ENCODE data around the gene CCDC85A.

CCDC85A gene

DNA sequence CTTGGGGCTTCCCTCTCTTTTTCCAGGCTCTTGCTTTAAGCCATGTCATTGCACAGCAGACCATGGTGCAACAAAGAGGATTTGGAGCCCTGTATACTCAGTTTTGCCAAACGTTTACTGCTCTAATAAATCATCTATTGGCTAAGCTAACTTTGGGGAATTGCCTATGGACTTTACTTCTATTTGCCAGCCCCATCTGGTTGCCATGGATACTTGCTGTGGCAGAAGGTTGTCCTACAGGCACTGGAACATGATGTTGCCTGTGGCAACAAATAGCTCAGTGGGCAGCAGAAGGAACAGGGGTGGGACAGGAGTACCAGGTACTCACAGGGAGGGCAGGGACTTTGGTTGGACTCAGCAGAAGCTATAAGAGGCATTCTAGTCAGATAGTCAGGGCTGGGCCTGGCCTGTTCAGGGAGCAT, 129.7 kb downstream of the CCDC85A start:
- 90% methylated on average over 1 of the region's 1 CpG for WGBS
- H3K4me3 ChIP-seq (ENCODE audit: low read length): no peak overlapping the region
- no peaks in the 10 kb centered on the region for H3K4me1 ChIP-seq (ENCODE audit: insufficient read depth, low read length)
- H3K27ac ChIP-seq (ENCODE audit: low read depth, low read length): no peak overlapping the region
- H3K9me3 ChIP-seq (ENCODE audit: insufficient read depth, low read depth, low read length): no peaks in the 10 kb centered on the region
- H3K36me3 ChIP-seq (ENCODE audit: insufficient read depth, low read length): no peaks in the 10 kb centered on the region
- no peak overlapping the region for H3K9ac ChIP-seq (ENCODE audit: low read depth, low read length)
- H3K27me3 ChIP-seq (ENCODE audit: insufficient read depth, low read length): no peaks in the 10 kb centered on the region

DNA sequence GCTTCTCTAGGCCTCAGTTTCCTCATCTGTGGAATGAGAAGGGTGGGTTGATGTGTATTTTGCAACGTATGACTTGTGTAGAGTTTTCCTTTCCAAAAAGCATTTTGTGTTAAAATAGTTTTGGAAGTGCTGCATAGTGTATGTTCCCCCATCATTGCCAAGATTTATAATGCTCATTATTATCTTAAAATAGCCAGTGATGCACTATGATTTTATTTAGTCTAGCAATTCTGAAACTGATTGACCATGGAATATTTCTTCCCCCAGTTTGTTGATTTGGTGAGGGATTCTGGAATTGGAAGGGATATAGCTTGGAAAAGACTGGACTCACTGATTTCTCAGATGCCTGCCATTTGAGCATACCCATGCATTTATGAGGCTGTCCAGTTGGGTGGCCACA, 130.6 kb downstream of the CCDC85A start:
- no peak overlapping the region for H3K9ac ChIP-seq (ENCODE audit: low read depth, low read length)

DNA sequence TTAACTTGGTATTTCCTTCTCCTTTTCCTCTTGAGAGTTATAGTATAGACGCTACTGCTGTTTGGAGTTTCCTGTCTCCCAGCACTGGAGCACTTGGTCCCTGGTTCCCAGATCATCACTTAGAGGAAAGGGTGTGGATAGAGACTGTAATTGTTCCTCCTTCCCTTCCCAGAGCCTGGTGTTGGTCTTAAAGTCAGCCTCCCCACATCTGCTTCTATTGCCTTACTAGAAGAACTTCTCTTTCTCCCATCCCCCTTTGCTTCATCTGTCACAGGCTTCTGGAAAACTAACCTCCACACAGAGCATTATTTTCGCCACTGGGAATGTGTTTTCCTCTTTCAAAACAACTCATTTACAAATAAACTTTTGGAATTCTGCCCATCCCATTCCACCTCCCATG, 131.0 kb downstream of the CCDC85A start:
- no peak overlapping the region for H3K9ac ChIP-seq (ENCODE audit: low read depth, low read length)
- 96% methylated on average over 2 of the region's 2 CpGs for WGBS
- H3K27ac ChIP-seq (ENCODE audit: low read depth, low read length): no peak overlapping the region

More for the DNA sequence above, 130.6 kb downstream of the CCDC85A start:
- Histone ChIP-seq H3K9me3 (ENCODE audit: insufficient read depth, low read depth, low read length) (no peaks in the 10 kb centered on the region), H3K36me3 (ENCODE audit: insufficient read depth, low read length) (no peaks in the 10 kb centered on the region), H3K27me3 (ENCODE audit: insufficient read depth, low read length) (no peaks in the 10 kb centered on the region), H3K4me1 (ENCODE audit: insufficient read depth, low read length) (no peaks in the 10 kb centered on the region), H3K4me3 (ENCODE audit: low read length) (no peak overlapping the region), H3K27ac (ENCODE audit: low read depth, low read length) (no peak overlapping the region)
- WGBS: 100% methylated on average over 1 of the region's 1 CpG

DNA sequence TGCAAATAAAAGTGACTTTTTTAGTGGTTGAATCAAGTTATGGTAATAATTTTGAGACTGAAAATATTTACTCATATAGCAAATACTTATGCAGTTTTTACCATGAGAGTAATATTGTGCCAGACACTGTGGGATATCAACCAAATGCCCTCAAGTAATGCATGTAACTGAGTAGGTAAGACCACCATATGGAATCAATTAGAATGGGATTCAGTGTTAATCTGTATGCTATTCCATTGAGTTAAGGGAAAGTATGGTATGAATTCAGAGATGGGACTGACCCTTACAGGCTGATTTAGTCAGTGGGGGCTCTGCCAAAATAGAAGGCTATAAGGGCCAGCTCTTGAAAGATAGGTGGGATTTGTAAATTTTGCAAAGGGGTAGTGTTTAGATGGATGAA, 131.6 kb downstream of the CCDC85A start:
- H3K4me1 ChIP-seq (ENCODE audit: insufficient read depth, low read length): no peaks in the 10 kb centered on the region

More for the DNA sequence above, 131.0 kb downstream of the CCDC85A start:
- H3K27me3 ChIP-seq (ENCODE audit: insufficient read depth, low read length): no peaks in the 10 kb centered on the region
- no peaks in the 10 kb centered on the region for H3K9me3 ChIP-seq (ENCODE audit: insufficient read depth, low read depth, low read length)
- H3K4me3 ChIP-seq (ENCODE audit: low read length): no peak overlapping the region
- H3K36me3 ChIP-seq (ENCODE audit: insufficient read depth, low read length): no peaks in the 10 kb centered on the region
- H3K4me1 ChIP-seq (ENCODE audit: insufficient read depth, low read length): no peaks in the 10 kb centered on the region

DNA sequence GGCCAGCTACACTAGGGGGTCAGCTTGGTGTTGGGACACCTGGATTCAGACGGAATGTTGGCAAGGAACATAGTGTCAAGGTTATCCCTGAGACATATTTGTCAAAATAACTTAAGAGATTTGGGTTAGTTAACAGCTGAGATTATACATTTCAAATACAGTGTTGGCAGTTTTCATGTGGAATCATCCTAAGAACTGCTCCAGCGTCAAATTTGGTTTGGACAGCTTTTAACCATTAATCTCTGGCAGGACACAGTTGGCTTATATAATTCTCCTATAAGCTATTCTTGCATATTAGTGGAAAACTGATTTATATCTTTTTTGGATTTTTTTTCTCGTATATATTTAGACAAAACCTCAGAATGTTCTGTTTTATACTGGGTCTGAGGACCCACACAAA, 132.2 kb downstream of the CCDC85A start:
- no peak overlapping the region for H3K4me3 ChIP-seq (ENCODE audit: low read length)
- no peaks in the 10 kb centered on the region for H3K9me3 ChIP-seq (ENCODE audit: insufficient read depth, low read depth, low read length)
- no peaks in the 10 kb centered on the region for H3K4me1 ChIP-seq (ENCODE audit: insufficient read depth, low read length)
- no peaks in the 10 kb centered on the region for H3K27me3 ChIP-seq (ENCODE audit: insufficient read depth, low read length)
- H3K36me3 ChIP-seq (ENCODE audit: insufficient read depth, low read length): no peaks in the 10 kb centered on the region
- no peak overlapping the region for H3K9ac ChIP-seq (ENCODE audit: low read depth, low read length)
- 100% methylated on average over 2 of the region's 3 CpGs for WGBS
- H3K27ac ChIP-seq (ENCODE audit: low read depth, low read length): no peak overlapping the region

More for the DNA sequence above, 131.6 kb downstream of the CCDC85A start:
- Histone ChIP-seq H3K27me3 (ENCODE audit: insufficient read depth, low read length) (no peaks in the 10 kb centered on the region), H3K36me3 (ENCODE audit: insufficient read depth, low read length) (no peaks in the 10 kb centered on the region), H3K9ac (ENCODE audit: low read depth, low read length) (no peak overlapping the region), H3K9me3 (ENCODE audit: insufficient read depth, low read depth, low read length) (no peaks in the 10 kb centered on the region), H3K4me3 (ENCODE audit: low read length) (no peak overlapping the region), H3K27ac (ENCODE audit: low read depth, low read length) (no peak overlapping the region)

DNA sequence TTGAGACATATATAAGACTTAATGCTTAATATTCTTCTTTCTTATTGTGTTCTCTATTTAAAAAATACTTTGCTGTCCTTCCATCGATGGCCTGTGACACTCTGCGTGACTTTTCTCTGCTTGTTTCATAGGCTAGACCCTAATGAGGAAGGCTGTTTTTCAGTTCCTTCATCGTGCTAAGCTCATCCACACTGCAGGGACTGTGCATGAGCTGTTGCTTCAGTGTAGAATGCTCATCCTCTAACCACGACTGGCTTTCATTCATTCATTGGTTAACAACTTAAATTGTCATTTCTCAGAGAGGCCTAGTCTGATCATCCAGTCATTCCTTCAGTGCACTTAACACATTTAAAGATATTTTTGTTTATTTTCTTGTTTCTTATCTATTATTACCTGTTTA, 134.4 kb downstream of the CCDC85A start:
- Histone ChIP-seq H3K4me1 (ENCODE audit: insufficient read depth, low read length) (no peaks in the 10 kb centered on the region), H3K4me3 (ENCODE audit: low read length) (no peak overlapping the region), H3K9me3 (ENCODE audit: insufficient read depth, low read depth, low read length) (no peaks in the 10 kb centered on the region), H3K27me3 (ENCODE audit: insufficient read depth, low read length) (no peaks in the 10 kb centered on the region), H3K9ac (ENCODE audit: low read depth, low read length) (no peak overlapping the region), H3K27ac (ENCODE audit: low read depth, low read length) (no peak overlapping the region), H3K36me3 (ENCODE audit: insufficient read depth, low read length) (no peaks in the 10 kb centered on the region)
- WGBS: 93% methylated on average over 4 of the region's 4 CpGs

DNA sequence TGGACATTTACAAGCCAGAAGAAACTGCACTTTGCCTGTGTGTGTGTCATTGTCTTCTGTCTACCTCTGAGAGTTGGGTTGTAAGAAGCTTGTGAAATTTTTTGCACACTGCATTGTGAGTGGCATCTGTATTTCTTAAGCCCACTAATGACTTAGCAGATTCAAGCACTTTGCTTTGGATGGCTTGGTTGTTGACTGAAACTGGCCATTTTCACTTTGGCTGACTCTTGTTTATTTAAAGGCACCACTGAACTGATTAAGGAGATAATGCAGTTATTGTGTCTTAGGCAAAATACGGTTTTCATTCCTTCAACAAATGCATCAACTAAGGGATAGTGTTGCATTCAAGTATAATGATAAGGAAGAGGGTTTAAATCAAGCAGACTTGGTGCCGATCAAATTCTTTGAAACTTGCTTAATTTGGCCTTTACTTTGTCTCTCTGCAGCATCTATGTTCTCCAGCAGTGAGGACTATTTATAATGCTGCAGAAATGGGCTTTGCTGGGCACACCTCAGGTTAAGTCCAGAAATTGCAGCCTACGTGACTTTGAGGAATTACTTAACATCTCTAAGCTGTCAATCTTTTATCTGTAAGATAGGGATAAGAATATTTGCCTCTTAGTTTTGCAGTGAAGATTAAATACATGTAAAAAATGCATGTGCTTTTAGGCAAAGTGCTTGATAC, 142.0 kb downstream of the CCDC85A start:
- no peaks in the 10 kb centered on the region for H3K36me3 ChIP-seq (ENCODE audit: insufficient read depth, low read length)
- no peak overlapping the region for H3K9ac ChIP-seq (ENCODE audit: low read depth, low read length)
- no peaks in the 10 kb centered on the region for H3K27me3 ChIP-seq (ENCODE audit: insufficient read depth, low read length)
- no peak overlapping the region for H3K27ac ChIP-seq (ENCODE audit: low read depth, low read length)
- no peaks in the 10 kb centered on the region for H3K9me3 ChIP-seq (ENCODE audit: insufficient read depth, low read depth, low read length)
- 88% methylated on average over 3 of the region's 3 CpGs for WGBS
- H3K4me3 ChIP-seq (ENCODE audit: low read length): no peak overlapping the region
- H3K4me1 ChIP-seq (ENCODE audit: insufficient read depth, low read length): no peaks in the 10 kb centered on the region

DNA sequence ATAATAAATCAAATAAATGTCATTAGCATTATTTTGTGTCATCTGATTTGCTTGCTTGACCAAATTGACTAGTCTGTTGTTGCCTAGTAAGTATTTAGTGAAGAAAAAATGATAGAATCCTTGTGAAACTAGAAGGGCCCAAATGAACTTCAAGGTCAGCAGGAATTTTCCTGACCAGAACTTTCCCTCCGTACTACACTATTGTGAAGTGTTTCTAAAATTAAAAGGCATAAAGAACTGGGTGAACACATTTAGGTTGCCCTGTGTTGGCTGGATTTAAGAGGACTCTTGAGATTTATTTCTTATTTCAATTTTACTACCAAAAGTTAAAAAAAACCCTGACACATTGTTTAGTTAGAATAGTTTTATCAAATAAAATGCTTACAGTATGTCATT, 142.6 kb downstream of the CCDC85A start:
- 67% methylated on average over 1 of the region's 1 CpG for WGBS
- H3K9me3 ChIP-seq (ENCODE audit: insufficient read depth, low read depth, low read length): no peaks in the 10 kb centered on the region
- no peak overlapping the region for H3K4me3 ChIP-seq (ENCODE audit: low read length)
- no peak overlapping the region for H3K27ac ChIP-seq (ENCODE audit: low read depth, low read length)
- no peak overlapping the region for H3K9ac ChIP-seq (ENCODE audit: low read depth, low read length)
- no peaks in the 10 kb centered on the region for H3K27me3 ChIP-seq (ENCODE audit: insufficient read depth, low read length)
- no peaks in the 10 kb centered on the region for H3K36me3 ChIP-seq (ENCODE audit: insufficient read depth, low read length)
- no peaks in the 10 kb centered on the region for H3K4me1 ChIP-seq (ENCODE audit: insufficient read depth, low read length)

DNA sequence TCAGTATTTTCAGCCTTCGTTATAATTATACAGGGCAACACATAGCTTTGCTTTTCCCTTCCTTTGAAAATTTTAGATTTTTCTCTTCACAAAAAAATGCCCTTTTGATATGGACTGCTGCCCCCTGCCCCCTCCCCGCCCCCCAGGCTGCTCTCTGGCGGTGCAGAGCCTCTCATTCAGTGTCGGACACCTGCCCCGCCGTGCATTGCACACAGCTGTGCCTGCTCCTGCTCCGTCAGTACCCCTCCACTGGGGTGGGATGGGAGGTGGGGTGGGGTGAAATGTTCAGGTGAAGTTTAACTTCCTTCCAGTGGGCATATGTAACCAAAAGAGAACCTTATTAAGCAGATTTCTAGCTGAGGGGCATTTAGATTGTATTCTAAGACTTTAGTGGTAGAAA, 148.0 kb downstream of the CCDC85A start:
- no peaks in the 10 kb centered on the region for H3K27me3 ChIP-seq (ENCODE audit: insufficient read depth, low read length)
- H3K4me1 ChIP-seq (ENCODE audit: insufficient read depth, low read length): peaks cover 20% of the 10 kb centered on the region
- WGBS: 93% methylated on average over 7 of the region's 7 CpGs
- no peak overlapping the region for H3K9ac ChIP-seq (ENCODE audit: low read depth, low read length)
- no peaks in the 10 kb centered on the region for H3K9me3 ChIP-seq (ENCODE audit: insufficient read depth, low read depth, low read length)
- H3K27ac ChIP-seq (ENCODE audit: low read depth, low read length): no peak overlapping the region
- H3K4me3 ChIP-seq (ENCODE audit: low read length): no peak overlapping the region
- no peaks in the 10 kb centered on the region for H3K36me3 ChIP-seq (ENCODE audit: insufficient read depth, low read length)

DNA sequence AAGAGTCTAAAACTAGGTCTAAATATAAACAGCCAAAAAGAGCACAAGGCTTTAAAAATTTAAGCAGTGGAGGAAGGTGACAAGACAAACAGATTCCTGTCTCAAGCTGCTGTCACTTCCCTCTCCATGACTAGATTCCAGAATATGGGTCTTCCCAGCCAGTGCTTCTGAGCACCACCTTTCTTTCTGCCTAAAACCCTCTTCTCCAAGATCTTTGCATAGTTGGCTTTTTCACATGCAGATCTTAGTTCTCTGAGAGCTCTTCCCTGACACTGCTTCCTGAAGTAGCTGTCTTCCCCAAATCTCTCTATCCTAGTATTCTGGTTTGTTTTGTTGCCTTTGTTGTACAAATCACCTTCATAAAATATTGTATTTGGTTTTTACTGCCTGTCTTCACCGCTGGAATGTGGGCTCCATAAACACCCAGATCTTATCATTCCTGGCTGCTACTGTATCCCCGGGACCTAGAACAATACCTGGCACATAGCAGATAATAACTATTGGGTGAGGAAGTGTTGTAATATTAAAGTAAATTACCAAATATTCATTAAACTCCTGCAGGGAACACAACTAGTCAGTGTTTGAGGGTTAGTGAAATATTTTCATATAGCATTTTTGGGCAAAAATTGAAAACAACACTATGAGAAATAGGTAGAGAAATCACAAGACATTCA, 150.2 kb downstream of the CCDC85A start:
- 20% methylated on average over 1 of the region's 2 CpGs for WGBS
- H3K27ac ChIP-seq (ENCODE audit: low read depth, low read length): peak overlapping the region; percentile 11; the same call in 1 of the 2 replicates

DNA sequence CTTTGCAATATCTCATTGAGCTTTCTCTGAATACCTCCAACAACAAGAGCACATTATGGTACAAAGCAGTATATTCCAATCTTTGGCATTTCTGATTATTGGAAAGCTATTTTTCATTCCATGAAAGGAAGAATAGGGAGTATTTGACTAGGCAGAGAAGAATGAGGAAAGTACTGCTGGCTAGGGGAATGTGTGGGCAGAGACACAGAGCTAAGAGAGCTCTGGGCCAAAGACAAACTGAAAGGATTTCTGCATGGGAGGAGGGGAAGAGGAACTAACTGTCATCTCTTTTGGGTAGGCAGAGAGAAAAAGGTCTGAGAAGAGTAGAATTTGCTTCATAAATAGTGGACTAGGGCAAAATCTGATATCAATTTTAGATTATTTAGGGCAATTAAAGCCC, 150.8 kb downstream of the CCDC85A start:
- no peak overlapping the region for H3K9ac ChIP-seq (ENCODE audit: low read depth, low read length)
- H3K4me1 ChIP-seq (ENCODE audit: insufficient read depth, low read length): peaks cover 44% of the 10 kb centered on the region
- H3K27me3 ChIP-seq (ENCODE audit: insufficient read depth, low read length): no peaks in the 10 kb centered on the region
- no peaks in the 10 kb centered on the region for H3K36me3 ChIP-seq (ENCODE audit: insufficient read depth, low read length)
- H3K9me3 ChIP-seq (ENCODE audit: insufficient read depth, low read depth, low read length): no peaks in the 10 kb centered on the region
- H3K4me3 ChIP-seq (ENCODE audit: low read length): no peak overlapping the region
- H3K27ac ChIP-seq (ENCODE audit: low read depth, low read length): no peak overlapping the region

More for the DNA sequence above, 150.2 kb downstream of the CCDC85A start:
- H3K4me1 ChIP-seq (ENCODE audit: insufficient read depth, low read length): peaks cover 38% of the 10 kb centered on the region
- H3K27me3 ChIP-seq (ENCODE audit: insufficient read depth, low read length): no peaks in the 10 kb centered on the region
- H3K4me3 ChIP-seq (ENCODE audit: low read length): no peak overlapping the region
- H3K9ac ChIP-seq (ENCODE audit: low read depth, low read length): no peak overlapping the region
- H3K9me3 ChIP-seq (ENCODE audit: insufficient read depth, low read depth, low read length): no peaks in the 10 kb centered on the region
- H3K36me3 ChIP-seq (ENCODE audit: insufficient read depth, low read length): no peaks in the 10 kb centered on the region

All from HUES64 (cell line).